HCT116 (cell line): ENCODE results near the gene C4A. TPM values are rescaled to one million over a fixed set of nuclear protein-coding genes. Genes with fewer than 3 reads are reported as not detected.

ENCODE experiments used
- ATAC-seq: fragments of 200-7000 bp; cut with Tn5 transposase; 2 replicates; pipeline ENCODE4 v1.9.1; 2020; ENCODE audit warnings: mild to moderate bottlenecking, moderate library complexity
- BruUV-seq: library from RNA; stranded (reverse); fragments of 400-500 nt; replicated peaks from 2 replicates; lab custom pipeline; 2021; lab: Mats Ljungman, UMichigan
- CTCF ChIA-PET: fragments of 300-600 bp; sonication (Branson Sonifier 250); formaldehyde crosslinking; loops from one replicate; lab custom pipeline; 2021; ENCODE audit warnings: antibody characterized with exemption; lab: Charles Lee
- POLR2A ChIA-PET: fragments of 300-600, 350-600 bp; sonication (Branson Sonifier 250); formaldehyde crosslinking; loops from one replicate; lab custom pipeline; 2021; ENCODE audit warnings: antibody characterized with exemption; lab: Charles Lee
- RAD21 ChIA-PET, 2 experiments: fragments of 300-600 bp; sonication (Branson Sonifier 250); formaldehyde crosslinking; loops; one replicate each; lab custom pipeline; 2023; ENCODE audit warnings: low total read pairs in 2 of 2; ENCODE audit not compliant: uncharacterized antibody in 2 of 2, unreplicated experiment in 2 of 2, low non-redundant PET in 1 of 2; lab: Charles Lee
- DNase-seq: peaks from one replicate; pipeline ENCODE4 v3.0.0-alpha.2; 2010; ENCODE audit warnings: low read depth, low spot score
- H2AFZ ChIP-seq: fragments of 200-600 bp; shearing (Covaris generic), sonication (generic); 2 replicates; pipeline ENCODE4 v1.6.1; 2017; ENCODE audit warnings: low read depth, mixed run types, mixed read lengths, antibody characterized with exemption, low read length; ENCODE audit not compliant: poor library complexity, severe bottlenecking
- H3K27ac ChIP-seq: 2 replicates; pipeline ENCODE4 v1.5.1; 2012; ENCODE audit warnings: low read depth, low read length
- H3K27me3 ChIP-seq: fragments of 200-600 bp; sonication (generic); 2 replicates; pipeline ENCODE4 v1.6.1; 2016; ENCODE audit warnings: mixed run types, low read length, mixed read lengths; ENCODE audit not compliant: insufficient read depth
- H3K36me3 ChIP-seq, 2 experiments: fragments of 200-500 bp in 1 of 2; fragments of 200-600 bp in 1 of 2; sonication (Bioruptor generic) in 1 of 2; sonication (generic) in 1 of 2; 2 replicates each; pipeline versions ENCODE4 v1.5.1 to v1.6.1; 2014 to 2016; ENCODE audit warnings: low read length in 2 of 2, inconsistent platforms in 1 of 2, mixed read lengths in 1 of 2, mixed run types in 1 of 2; ENCODE audit not compliant: insufficient read depth in 2 of 2, control insufficient read depth in 1 of 2
- H3K4me1 ChIP-seq, 2 experiments: fragments of 200-600 bp in 1 of 2; sonication (generic) in 1 of 2; 2 replicates each; pipeline versions ENCODE4 v1.5.1 to v1.6.1; 2012 to 2017; ENCODE audit warnings: low read length in 2 of 2, inconsistent platforms in 1 of 2, mild to moderate bottlenecking in 1 of 2, mixed read lengths in 1 of 2, mixed run types in 1 of 2, moderate library complexity in 1 of 2; ENCODE audit not compliant: insufficient read depth in 2 of 2, control insufficient read depth in 1 of 2
- H3K4me2 ChIP-seq: fragments of 200-600 bp; sonication (generic); 2 replicates; pipeline ENCODE4 v1.6.1; 2017; ENCODE audit warnings: mixed run types, low read length, mixed read lengths
- H3K4me3 ChIP-seq, 2 experiments: fragments of 200-600 bp in 1 of 2; sonication (generic) in 1 of 2; replicated peaks in 1 of 2; 2 replicates each; pipeline ENCODE4 v1.5.1; 2011 to 2016; ENCODE audit warnings: low read length in 2 of 2, control low read depth in 1 of 2, low read depth in 1 of 2, mild to moderate bottlenecking in 1 of 2, mixed read lengths in 1 of 2, mixed run types in 1 of 2
- H3K79me2 ChIP-seq: fragments of 200-600 bp; sonication (generic); 2 replicates; pipeline ENCODE4 v1.6.1; 2017; ENCODE audit warnings: mild to moderate bottlenecking, mixed run types, low read length, moderate library complexity, mixed read lengths; ENCODE audit not compliant: insufficient read depth
- H3K9ac ChIP-seq: fragments of 200-600 bp; sonication (generic); 2 replicates; pipeline ENCODE4 v1.6.1; 2016; ENCODE audit warnings: low read length, mixed read lengths
- H3K9me2 ChIP-seq: fragments of 200-600 bp; sonication (generic), shearing (Covaris generic); 2 replicates; pipeline ENCODE4 v1.6.1; 2017; ENCODE audit warnings: mixed run types, mild to moderate bottlenecking, moderate library complexity; ENCODE audit not compliant: insufficient read depth
- H3K9me3 ChIP-seq, 2 experiments: fragments of 200-500 bp in 1 of 2; fragments of 200-600 bp in 1 of 2; sonication (Bioruptor generic) in 1 of 2; sonication (generic) in 1 of 2; 2 replicates each; pipeline ENCODE4 v1.6.1; 2014 to 2017; ENCODE audit warnings: low read length in 2 of 2, mixed read lengths in 2 of 2, inconsistent platforms in 1 of 2, low read depth in 1 of 2, mild to moderate bottlenecking in 1 of 2, mixed run types in 1 of 2, moderate library complexity in 1 of 2; ENCODE audit not compliant: control insufficient read depth in 1 of 2, insufficient read depth in 1 of 2
- H4K20me1 ChIP-seq: fragments of 200-600 bp; sonication (generic), shearing (Covaris generic); 2 replicates; pipeline ENCODE4 v1.6.1; 2017; ENCODE audit warnings: mixed run types, mild to moderate bottlenecking, moderate library complexity; ENCODE audit not compliant: insufficient read depth
- ATF3 ChIP-seq: IDR thresholded peaks from 2 replicates; pipeline ENCODE4 v1.6.1; 2012
- CTCF ChIP-seq, 3 experiments: fragments of 200-600 bp in 1 of 3; sonication (generic) in 1 of 3; IDR thresholded peaks in 2 of 3; conservative IDR thresholded peaks in 1 of 3; 2 replicates each; pipeline ENCODE4 v1.5.1; 2012 to 2017; ENCODE audit warnings: low read depth in 2 of 3, low read length in 2 of 3, antibody characterized with exemption in 1 of 3, borderline replicate concordance in 1 of 3, control low read depth in 1 of 3, mild to moderate bottlenecking in 1 of 3, mixed read lengths in 1 of 3, mixed run types in 1 of 3, moderate library complexity in 1 of 3; ENCODE audit not compliant: insufficient read depth in 1 of 3
- EGR1 ChIP-seq: IDR thresholded peaks from 2 replicates; pipeline ENCODE4 v1.6.1; 2012; ENCODE audit warnings: low read depth
- EZH2 ChIP-seq: fragments of 200-600 bp; sonication (generic); IDR thresholded peaks from 2 replicates; pipeline ENCODE4 v1.6.1; 2017; ENCODE audit warnings: antibody characterized with exemption, mixed run types
- EZH2phosphoT487 ChIP-seq: fragments of 200-600 bp; IDR thresholded peaks from 2 replicates; pipeline ENCODE4 v1.6.1; 2018; ENCODE audit warnings: antibody characterized with exemption, borderline replicate concordance
- FOSL1 ChIP-seq: IDR thresholded peaks from 2 replicates; pipeline ENCODE4 v1.6.1; 2012; ENCODE audit warnings: low read depth
- JUND ChIP-seq: IDR thresholded peaks from 2 replicates; pipeline ENCODE4 v1.6.1; 2012
- POLR2A ChIP-seq: IDR thresholded peaks from 2 replicates; pipeline ENCODE4 v1.7.0; 2011; ENCODE audit warnings: borderline replicate concordance; ENCODE audit not compliant: insufficient read depth, insufficient read length; ENCODE audit errors: extremely low read depth
- POLR2AphosphoS5 ChIP-seq: IDR thresholded peaks from 2 replicates; pipeline ENCODE4 v1.6.1; 2011; ENCODE audit warnings: mild to moderate bottlenecking, low read depth, low read length, moderate library complexity
- REST ChIP-seq: IDR thresholded peaks from 2 replicates; pipeline ENCODE4 v1.6.1; 2012; ENCODE audit warnings: low read depth
- SIN3A ChIP-seq: IDR thresholded peaks from 2 replicates; pipeline ENCODE4 v1.6.1; 2012; ENCODE audit warnings: low read depth
- SP1 ChIP-seq: IDR thresholded peaks from 2 replicates; pipeline ENCODE4 v1.6.1; 2012; ENCODE audit warnings: low read depth
- SRF ChIP-seq: IDR thresholded peaks from 2 replicates; pipeline ENCODE4 v1.6.1; 2012; ENCODE audit warnings: low read depth
- ZBTB33 ChIP-seq: IDR thresholded peaks from 2 replicates; pipeline ENCODE4 v1.6.1; 2011; ENCODE audit warnings: mild to moderate bottlenecking, low read length, moderate library complexity; ENCODE audit not compliant: insufficient replicate concordance; ENCODE audit errors: extremely low read depth
- ZFX ChIP-seq: fragments of 450-650 bp; IDR thresholded peaks from 2 replicates; pipeline ENCODE4 v1.6.1; 2017
- ZNF274 ChIP-seq: fragments of 200-500 bp; sonication (Bioruptor generic); IDR thresholded peaks from 2 replicates; pipeline ENCODE4 v1.6.1; 2014; ENCODE audit warnings: mild to moderate bottlenecking, low read depth, low read length, inconsistent platforms
- intact Hi-C: fragments of 100-400 bp; cut with micrococcal nuclease; formaldehyde crosslinking; loops from 2 replicates; pipeline ENCODE4 v1.10.0; 2022
- total RNA-seq: library from RNA; stranded (reverse); gene quantifications from one replicate; pipeline ENCODE4 v1.2.1, GENCODE V29; 2021; ENCODE audit not compliant: unreplicated experiment

The C4A gene
- total RNA-seq, 1 experiment from 2014 or later = 5.1 TPM

GRCh38 chr6:31966506-31966905, 15.4 kb upstream of the C4A start:
- H3K9me2 ChIP-seq = no peaks in the 10 kb centered on the region
- H3K27ac ChIP-seq = no peak overlapping the region
- H3K4me1 ChIP-seq = peaks cover 3 to 11% of the 10 kb centered on the region in 2 experiments; a peak in 3 of 4 replicates
- RAD21 ChIA-PET = no interaction called here
- ATAC-seq = no peak
- intact Hi-C loops = no loop called here
- no peak overlapping the region for H3K9ac ChIP-seq
- peaks cover 13% of the 10 kb centered on the region for H3K79me2 ChIP-seq
- BruUV-seq = no TSS peak
- CTCF ChIA-PET = no interaction called here
- no peak overlapping the region for H3K4me3 ChIP-seq
- TF ChIP-seq SP1 (no peak), ZNF274 (no peak), SIN3A (no peak), REST (no peak), CTCF (IDR thresholded peaks at IDR 0.05 in 2 of 3, conservative IDR thresholded peaks at IDR 0.05 in 1 of 3; ENCODE audit: borderline replicate concordance in 1 of 3, insufficient read depth in 1 of 3, low read depth in 2 of 3, low read length in 2 of 3) (no peak), POLR2AphosphoS5 (no peak), EGR1 (no peak), ZFX (no peak), ZBTB33 (no peak), POLR2A (no peak), JUND (no peak), EZH2 (no peak), EZH2phosphoT487 (no peak), SRF (no peak), FOSL1 (no peak), ATF3 (no peak)
- H4K20me1 ChIP-seq = no peaks in the 10 kb centered on the region
- POLR2A ChIA-PET = no interaction called here
- H3K36me3 ChIP-seq = peaks cover 39 to 50% of the 10 kb centered on the region in 2 experiments; a peak in 3 of 4 replicates
- H2AFZ ChIP-seq = no peak overlapping the region
- no peaks in the 10 kb centered on the region for H3K27me3 ChIP-seq
- no peak for DNase-seq
- no peaks in the 10 kb centered on the region for H3K9me3 ChIP-seq
- no peak overlapping the region for H3K4me2 ChIP-seq
